Stimulated activated CD8-positive, alpha-beta memory T cell treated with anti-CD3 and anti-CD28 coated beads, Interleukin-15, amount 100 ng/mL, for 4 hours (primary cell): ENCODE results near the gene KCNIP4.

ENCODE experiments used
- DNase-seq, 2 donors: peaks; one replicate each; pipeline ENCODE4 v3.0.0-alpha.2; 2020; ENCODE audit warnings: low read depth in 2 of 2

KCNIP4 gene

DNA sequence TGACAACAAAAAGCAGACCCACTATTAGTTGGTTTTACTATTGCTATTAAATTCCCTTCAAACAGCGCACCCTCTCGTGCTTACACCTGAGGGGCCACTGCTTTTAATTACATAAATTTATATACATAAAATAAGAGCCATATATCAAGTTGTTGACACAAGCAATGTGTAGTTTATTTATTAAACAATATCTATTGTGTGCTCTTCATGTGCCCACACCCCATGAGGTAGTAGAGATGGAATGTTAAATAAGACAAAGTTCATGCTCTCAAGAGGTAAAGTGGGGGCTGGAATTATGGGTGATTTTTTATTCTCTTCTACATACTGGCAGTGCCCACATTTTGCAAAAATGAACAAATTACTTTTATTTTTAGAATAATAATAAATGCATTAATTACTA is 47.3 kb downstream of the KCNIP4 start:
- no peak for DNase-seq

DNA sequence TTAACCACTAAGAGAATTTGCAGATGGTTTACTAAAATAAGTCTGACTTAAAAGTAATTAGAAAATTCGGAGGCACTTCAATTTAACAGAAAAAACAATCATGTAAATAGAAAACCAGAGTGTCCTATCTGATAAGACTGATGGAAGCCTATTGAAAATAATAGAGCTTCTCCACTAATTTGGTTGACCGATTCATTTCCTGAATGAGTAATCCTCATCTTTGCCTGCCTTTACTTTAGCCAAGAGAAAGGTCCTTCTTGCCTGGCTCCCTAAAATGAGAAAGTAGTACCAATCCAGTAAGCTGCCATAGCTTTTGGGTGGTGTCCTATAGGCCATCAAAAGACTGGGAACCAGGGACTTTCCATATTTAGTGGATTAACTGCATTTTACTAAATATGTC is 48.4 kb downstream of the KCNIP4 start:
- DNase-seq, result no peak

DNA sequence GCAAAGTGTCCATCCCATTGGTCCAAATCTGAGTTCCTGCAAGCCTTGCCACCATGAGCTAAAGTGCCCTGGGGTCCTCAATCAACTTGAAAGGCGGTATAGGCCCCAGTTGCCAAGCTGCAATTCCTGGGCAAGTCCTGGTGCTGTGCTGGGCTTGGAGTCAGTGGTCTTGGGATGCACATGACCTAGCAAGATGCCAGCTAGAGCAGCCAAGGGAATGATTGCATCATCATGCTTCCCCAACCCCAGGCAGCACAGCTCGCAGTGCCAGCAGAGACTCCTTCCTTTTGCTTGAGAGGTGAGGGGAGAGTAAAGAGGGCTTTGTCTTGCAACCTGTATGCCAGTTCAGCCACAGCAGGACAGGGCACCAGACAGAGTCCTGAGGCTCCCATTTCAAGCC is 50.5 kb downstream of the KCNIP4 start:
- DNase-seq, result no peak

DNA sequence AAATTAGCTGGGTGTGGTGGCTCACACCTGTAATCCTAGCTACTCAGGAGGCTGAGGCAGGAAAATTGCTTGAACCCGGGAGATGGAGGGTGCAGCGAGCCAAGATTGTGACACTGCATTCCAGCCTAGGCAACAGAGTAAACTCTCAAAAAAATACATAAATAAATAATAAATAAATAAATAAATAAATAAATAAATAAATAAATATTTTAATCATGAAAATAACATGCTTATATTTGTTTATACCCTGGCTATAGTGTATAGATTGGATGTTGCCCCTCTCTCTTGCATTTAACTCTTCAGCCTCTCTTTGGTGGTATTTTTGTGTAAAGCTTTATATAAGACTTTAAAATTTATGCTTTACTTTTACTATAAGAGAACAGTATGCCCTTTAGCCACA is 51.8 kb downstream of the KCNIP4 start:
- no peak for DNase-seq

DNA sequence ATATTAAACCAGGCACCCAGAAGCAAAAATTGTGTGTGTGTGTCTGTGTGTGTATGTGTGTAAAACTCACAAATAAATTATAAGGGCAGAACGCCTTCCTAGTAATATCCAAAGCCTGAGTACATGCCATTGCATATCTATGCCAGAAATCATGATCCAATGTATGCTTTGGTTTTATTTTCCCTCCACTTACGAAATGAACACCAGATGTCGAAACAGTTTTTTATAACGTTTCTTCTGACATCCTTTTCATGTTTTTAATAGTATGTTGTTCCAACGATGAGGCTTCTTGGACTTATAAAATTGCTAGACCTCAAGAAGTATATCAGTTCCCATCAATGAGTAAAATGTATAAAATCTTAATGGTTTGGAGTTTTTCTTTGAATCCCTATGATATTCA is 55.4 kb downstream of the KCNIP4 start:
- DNase-seq, result no peak

DNA sequence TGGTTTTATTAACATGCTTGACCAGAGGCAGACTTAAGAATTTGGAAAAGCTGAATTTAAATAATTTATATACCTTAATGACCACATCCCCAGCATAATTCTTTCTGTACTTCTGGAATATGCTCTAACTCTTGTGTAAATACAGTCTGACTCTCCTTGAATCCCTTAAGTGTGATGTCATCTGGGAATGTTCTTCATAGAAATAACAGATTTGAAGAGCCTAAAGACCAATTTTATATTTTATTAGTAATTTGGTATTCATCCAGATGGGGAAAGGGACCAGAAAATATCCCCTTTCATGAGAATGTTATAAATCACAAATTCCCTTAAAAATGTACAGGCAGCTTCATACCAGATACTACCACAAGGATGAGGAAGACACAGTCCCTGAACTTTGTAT is 58.3 kb downstream of the KCNIP4 start:
- no peak for DNase-seq

DNA sequence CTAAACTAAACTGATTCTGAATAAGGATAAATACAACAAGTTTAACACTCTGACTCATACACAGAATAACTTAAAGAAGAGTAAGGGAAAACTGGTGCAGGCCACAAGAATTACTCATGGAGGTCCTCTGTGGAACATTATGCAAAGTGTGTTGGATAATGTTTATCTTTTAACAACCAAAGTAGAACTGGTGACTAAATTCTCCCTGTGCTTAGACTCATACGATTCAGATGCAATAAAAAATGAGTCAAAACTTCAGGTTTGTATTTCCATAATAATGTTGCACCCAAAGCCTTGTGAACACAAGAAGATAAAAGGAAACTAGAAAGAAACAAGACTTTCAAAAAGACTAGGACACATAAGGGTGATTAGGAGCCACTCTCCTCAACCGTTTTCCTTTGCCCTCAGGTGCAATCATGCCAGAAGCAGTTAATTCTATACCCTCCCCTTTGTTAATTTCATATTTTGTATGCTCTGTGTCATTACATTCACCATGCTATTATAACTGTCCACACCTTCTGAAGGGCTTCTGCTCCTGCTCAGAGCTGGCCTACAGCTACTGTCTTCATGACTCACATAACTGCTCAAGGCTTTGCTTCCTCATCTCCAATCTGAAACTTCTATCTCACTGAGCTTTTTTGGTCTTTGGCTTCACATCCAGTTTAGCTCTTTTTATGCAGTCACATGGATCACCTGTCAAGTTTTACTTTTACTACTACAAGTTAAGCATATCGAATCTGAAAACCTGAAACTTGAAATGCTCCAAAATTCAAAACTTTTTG is 60.2 kb downstream of the KCNIP4 start:
- no peak for DNase-seq

DNA sequence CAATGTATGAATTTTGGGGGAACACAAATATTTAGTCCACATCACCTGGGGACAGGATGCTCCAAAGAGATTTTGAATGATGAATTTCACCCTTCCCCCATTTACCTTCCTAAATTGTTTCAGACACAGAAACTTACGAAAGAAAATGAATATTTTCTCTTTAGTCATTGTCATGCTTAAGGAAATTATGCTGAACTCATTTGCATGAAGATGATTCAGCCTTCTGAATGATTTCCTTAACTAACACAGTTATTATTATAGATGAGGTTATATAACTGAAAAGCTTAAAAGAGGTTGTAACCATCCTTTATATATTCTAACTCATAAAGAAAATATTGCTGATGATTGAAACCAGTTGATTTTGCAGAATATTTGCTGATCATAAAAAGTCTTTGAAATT is 61.1 kb downstream of the KCNIP4 start:
- DNase-seq, result no peak

DNA sequence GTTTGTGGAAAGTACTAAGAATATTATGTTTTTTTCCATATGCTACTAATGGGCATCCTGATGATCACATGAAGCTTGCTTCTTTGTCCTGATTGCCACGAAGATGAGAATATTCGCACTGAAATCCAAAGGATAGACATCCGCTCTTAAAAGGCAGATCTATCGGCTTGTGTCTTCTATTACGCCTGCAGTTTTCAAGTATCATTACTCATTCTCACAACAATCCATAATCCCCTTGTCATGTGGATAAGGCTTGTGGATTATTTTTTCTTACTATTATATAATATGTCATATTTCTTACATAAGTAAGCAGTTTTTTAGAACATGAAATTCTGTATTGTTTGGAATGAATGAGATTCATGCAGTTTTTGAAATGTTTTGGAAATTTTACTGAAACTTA is 62.8 kb downstream of the KCNIP4 start:
- DNase-seq, result no peak

DNA sequence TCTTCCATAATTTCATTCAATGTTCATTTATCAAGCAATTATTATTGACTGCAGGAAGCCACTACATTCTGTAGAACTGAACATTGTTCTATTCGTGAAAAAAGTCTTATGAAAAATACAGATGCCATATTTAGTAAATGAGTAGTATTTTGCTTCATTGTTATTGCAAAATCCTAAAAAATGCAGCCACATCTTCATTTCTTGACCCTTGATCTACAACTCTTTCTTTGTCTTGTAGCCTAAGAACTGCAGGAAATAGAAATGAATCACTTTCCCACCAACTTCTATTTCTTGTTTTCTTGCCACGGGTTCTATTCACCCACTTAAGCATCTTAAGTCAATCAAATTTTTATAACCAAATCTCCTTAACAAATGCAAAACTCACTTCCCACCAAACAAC is 63.3 kb downstream of the KCNIP4 start:
- DNase-seq, result no peak

DNA sequence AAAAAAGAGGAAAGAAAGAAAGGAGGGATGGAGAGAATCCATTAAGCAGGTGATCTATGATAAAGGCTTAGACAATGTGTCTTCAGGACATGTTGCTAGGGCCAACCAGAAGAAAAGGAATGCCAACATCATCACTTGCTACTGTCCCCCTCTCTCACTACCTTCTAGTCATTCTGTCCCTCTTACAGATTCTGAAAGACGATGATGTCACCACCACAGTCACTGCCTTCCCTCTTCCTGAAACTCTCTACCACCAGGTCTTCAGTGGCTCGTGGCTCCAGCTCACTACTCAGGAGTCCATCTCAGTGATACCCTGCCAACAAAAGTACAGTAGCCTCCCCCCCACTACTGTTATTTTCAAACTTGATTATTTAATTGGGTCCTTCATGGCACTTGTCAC is 64.0 kb downstream of the KCNIP4 start:
- DNase-seq, result no peak

DNA sequence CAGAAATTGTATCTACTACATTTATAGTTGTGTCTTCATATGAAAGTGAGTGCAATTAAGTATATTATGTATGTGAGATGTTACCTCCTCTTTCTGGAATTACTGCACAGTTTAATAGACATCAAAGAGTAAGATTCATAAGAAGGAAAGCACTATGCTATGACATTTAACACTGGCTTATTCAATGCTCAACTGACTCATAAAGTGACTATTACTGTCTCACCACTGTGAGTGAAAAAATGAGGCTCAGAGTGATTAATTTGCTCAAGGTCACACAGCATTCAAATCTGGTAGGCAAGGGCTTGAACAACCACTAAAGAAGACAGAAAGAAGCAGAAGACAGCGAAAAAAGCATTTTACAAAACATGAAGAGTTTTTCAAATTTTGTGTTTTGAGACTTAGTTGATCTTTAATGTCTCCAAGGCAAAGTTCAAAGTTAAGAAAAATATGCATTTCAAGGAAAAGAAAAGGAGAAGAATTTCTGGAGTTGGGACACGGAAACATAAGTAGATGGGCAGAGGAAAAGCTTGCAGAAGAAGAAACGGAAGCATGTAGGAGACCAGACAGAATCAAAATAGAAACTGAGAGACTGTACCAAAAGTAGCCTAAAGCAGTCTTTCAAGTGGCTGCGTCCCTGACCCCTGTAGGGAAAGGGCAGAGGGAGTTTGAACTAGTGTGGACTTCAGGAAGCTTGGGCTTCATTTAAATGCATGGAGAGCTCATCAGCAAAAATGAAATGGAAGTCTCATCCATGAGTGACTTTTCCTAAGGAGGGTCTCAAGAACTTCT is 66.3 kb downstream of the KCNIP4 start:
- DNase-seq, result no peak

DNA sequence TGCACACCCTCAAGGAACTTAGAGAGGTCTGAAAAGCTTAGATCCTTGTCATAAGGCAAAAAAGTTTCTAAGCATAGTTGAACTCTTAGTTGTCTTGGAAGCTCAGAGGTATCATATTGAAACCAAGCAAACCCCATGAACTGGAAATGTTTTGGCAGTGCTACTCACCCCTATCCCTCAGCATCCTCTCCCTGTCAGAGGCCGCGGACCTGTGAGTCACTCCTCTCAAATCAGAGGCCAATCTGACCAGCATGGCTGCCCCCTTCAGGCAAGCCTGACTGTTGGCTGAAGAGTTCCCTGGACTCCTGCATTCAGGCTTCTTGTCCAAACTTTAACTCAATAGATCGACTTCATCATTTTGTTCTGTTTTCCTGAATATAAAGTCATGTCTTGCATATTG is 69.4 kb downstream of the KCNIP4 start:
- no peak for DNase-seq

DNA sequence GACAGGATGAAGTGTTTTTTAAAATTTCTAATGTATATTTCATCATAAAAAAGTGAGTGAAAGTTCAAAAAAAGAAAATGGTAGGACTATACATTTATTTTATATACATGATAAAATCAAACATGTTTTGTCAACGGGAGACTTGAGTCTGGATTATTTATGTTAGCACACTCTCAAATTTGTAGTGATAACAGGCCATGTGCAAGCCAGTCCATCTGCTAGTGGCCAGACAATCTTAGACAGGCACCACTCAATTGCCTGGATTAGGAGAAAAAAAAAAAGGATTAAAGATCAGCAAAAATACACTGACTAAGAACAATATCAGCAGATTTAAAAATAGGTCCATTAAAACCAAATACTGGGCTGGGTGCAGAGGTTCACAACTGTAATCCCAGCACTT is 71.9 kb downstream of the KCNIP4 start:
- DNase-seq, result no peak

DNA sequence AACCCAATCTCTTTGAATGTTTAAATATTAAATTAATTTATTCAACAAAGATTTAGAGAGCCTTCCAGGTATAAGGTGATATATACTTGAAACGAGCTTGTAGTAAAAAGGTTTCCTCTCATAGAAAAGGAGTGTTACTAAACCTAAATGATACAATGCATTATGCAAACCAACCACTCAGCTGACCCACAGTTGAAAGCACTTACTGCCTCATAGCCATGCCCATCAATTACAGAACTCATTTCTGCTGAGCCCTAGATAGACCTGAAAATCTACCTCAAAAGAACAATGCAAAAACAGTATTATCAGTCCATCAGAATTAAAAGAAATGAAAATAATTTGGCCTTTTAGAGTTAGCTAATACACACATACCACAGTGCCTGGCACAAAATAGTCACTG is 75.4 kb downstream of the KCNIP4 start:
- DNase-seq, result no peak

DNA sequence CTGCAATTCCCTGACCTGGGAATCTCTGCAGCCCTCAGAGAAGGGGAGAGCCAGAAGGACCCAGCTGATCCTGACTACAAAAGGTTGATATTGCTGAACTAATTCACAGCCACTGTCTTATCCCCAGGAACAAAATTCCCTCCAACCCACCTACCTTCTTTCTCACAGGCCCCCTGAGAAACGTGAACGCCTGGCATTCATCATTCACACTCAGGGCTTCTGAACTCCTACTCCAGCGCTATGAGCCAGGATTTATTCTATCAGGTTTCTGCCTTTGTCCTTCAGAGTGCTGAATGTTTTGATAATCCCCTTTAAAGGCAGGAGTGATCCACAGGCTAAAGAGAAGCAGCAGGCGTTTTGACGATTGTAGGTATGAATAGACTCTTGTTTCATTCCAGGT is 76.5 kb downstream of the KCNIP4 start:
- DNase-seq, result no peak

DNA sequence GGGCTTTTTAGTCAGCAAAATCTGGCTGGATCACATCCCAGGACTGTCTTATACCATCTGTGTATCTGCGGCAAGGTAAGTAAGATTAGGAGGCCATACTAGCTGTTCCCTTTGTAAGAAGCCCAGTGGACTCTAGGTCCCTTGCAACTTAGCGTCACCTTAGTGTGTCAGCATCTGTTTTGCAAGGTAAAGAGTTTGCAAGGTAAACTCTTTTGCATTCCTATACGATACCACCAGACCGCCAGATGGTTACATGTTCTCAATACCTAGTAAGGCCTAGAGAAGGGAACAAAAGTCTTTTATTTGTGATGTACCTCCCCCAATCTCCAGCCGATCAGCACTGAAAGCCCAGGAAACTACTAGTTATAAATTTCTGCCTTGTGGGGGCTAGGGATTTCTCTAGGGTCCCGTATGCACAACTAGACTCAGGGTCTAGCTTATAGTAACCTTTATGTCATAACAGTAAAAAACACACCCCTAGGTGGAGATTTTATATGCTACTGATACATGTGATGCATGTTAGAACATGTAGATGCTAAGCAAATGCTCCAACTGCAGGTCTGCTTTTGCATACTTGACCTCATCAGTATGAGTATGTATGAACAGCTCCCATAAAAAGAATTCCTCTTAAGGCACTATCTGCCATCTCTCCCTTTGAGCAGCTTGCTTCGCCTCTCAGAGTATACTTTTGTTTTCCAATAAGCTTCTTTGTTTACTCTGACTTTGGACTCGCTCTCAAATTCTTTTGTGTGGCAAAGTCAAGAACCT is 78.4 kb downstream of the KCNIP4 start:
- no peak for DNase-seq

DNA sequence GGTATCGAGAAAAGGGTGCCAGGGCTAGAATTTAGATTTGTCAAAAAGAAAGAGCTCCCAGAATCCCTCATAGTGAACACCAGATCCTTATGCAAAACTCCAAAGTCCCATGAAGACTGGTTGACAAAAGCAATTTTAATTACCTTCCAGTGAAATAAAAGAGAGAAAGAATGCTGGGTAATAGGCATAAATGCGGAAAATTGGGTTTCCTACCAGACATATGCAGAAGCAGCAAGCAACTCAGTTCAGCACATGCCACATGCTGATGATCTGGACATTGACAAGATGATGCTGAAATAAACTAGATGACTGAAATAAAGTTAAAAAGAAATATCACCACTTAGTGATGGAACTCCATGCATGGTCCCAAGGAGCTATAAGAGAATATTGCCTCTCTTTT is 83.9 kb downstream of the KCNIP4 start:
- no peak for DNase-seq

DNA sequence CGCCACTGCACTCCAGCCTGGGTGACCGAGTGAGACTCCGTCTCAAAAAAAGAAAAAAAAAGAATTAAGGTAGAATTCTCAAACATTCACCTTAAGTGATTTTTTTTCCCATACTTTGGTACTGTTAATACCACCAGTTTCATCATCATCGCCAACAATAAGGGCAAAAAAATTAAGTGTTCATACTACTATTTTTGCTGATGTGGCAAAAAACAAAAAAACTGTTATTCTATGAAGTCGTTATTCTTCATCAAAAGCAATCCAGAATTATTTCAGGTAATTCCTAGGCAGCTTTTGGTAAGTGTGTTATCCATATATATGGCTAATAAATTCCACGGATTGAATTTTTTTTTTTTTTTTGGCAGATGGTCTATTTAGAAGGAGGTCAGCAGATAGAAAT is 85.7 kb downstream of the KCNIP4 start:
- no peak for DNase-seq

DNA sequence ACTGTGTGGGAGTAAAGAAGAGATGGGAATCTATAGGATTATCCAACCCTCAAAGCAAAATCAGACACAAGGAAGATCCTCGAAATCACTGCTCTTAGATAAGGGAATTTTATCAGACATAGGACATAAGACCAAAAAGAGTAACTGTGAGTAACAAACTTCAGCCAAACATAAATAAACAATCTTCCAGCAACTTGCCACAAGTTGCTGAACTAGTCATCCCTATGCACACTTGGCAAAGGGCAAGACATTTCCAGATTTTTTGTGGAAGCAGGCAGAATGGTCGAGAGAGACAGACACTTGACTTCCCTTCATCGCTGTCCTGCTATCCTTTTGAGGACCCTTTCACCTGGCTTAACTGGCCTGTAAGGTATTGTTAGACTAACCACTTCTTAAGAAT is 89.6 kb downstream of the KCNIP4 start:
- no peak for DNase-seq

DNA sequence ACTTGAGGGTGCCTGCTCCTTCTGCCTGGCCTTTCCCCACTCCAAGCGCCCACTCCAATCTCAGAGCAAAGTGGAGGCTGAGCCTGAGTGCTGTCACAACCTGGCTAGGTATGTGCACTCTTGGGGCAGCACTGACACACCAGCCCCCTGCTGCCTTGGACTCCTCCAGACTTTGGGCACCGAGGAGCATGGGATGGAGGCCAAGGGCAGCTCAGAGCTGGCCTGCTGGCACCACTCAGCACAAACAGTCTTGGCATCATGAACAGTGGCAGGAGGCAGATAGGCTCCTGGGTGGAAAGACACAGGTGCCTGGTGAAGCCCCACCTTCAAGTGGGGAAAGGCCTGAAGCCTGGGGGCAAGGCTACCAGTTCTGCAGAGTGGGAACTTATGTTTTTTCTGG is 91.8 kb downstream of the KCNIP4 start:
- DNase-seq, result no peak

DNA sequence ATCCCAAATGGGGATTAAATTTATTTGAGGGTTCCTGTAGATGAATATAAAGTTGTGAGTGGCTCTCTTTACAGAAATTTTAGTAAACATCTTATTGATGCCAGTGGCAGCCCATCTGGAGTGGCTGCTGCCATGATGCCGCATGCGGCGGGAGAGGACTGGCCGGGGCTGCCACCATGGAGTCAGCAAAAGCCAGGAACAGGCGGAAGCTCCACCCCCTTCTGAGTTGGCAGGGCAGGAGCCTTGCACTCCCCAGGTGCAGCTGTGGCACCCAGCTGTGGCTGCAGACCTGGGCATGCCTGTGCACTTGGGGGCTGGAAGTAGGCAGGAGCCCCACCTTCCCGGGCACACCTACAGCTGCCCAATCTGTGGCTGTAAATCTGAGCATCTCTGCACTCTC is 92.3 kb downstream of the KCNIP4 start:
- DNase-seq, result no peak

DNA sequence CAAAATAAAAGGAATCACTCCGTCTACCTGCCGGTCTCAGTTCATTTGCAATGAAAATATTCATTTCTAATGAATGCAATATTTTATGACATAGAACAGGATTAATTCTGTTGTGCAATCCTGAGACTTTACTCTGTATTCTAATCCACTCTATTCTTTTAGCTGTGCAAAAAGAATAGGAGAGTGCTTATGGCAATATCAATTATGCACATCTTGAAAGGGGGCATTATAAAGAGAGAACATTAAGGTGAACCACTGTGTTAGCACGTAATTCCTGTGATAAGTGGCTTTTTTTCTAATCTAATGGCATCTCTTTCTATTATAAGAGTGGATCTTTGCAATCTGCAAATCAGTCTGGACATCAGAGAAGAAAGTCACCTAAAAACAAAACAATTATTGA is 99.5 kb downstream of the KCNIP4 start:
- no peak for DNase-seq
